Astrocyte (in vitro differentiated cells and primary cell): ENCODE data around the gene C1orf174. TPM values are rescaled to one million over a fixed set of nuclear protein-coding genes. Genes with fewer than 3 reads are reported as not detected.

Experiments
- DNase-seq: peaks from one replicate; pipeline ENCODE4 v3.0.0-alpha.2; 2010; ENCODE audit warnings: low read depth
- FAIRE-seq: peaks from 2 replicates; lab custom pipeline; 2011; peaks lifted over from hg19 to GRCh38; lab: Jason Lieb, UNC
- H2AFZ ChIP-seq: 2 replicates; pipeline ENCODE4 v1.6.0; 2012; ENCODE audit warnings: low read depth, low read length, inconsistent platforms
- H3K27ac ChIP-seq: 2 replicates; pipeline ENCODE4 v1.5.1; 2011; ENCODE audit warnings: low read depth, low read length, inconsistent platforms
- H3K27me3 ChIP-seq: 2 replicates; pipeline ENCODE4 v1.6.0; 2011; ENCODE audit warnings: low read length, inconsistent platforms; ENCODE audit not compliant: insufficient read depth
- H3K36me3 ChIP-seq: 2 replicates; pipeline ENCODE4 v1.5.1; 2011; ENCODE audit warnings: low read length, inconsistent platforms; ENCODE audit not compliant: insufficient read depth
- H3K4me1 ChIP-seq: 2 replicates; pipeline ENCODE4 v1.5.1; 2011; ENCODE audit warnings: low read length, inconsistent platforms; ENCODE audit not compliant: insufficient read depth
- H3K4me2 ChIP-seq: 2 replicates; pipeline ENCODE4 v1.6.0; 2012; ENCODE audit warnings: low read length, inconsistent platforms
- H3K4me3 ChIP-seq: 2 replicates; pipeline ENCODE4 v1.5.1; 2011; ENCODE audit warnings: low read depth, mild to moderate bottlenecking, low read length, inconsistent platforms; ENCODE audit not compliant: insufficient read depth
- H3K79me2 ChIP-seq: 2 replicates; pipeline ENCODE4 v1.6.0; 2012; ENCODE audit warnings: mild to moderate bottlenecking, low read length, inconsistent platforms; ENCODE audit not compliant: insufficient read depth
- H3K9ac ChIP-seq: 2 replicates; pipeline ENCODE4 v1.6.0; 2012; ENCODE audit warnings: mild to moderate bottlenecking, low read length, inconsistent platforms
- H3K9me3 ChIP-seq: 2 replicates; pipeline ENCODE4 v1.5.1; 2012; ENCODE audit warnings: low read depth, mild to moderate bottlenecking, low read length, inconsistent platforms; ENCODE audit not compliant: insufficient read depth
- H4K20me1 ChIP-seq: 2 replicates; pipeline ENCODE4 v1.6.0; 2012; ENCODE audit warnings: low read length, inconsistent platforms; ENCODE audit not compliant: insufficient read depth
- H3K27ac Mint-ChIP-seq: one replicate; pipeline ENCODE4 v1.8.0; 2021; ENCODE audit warnings: mild to moderate bottlenecking, mixed read lengths; ENCODE audit not compliant: unreplicated experiment
- H3K27me3 Mint-ChIP-seq: one replicate; pipeline ENCODE4 v1.8.0; 2021; ENCODE audit warnings: low read depth, mixed read lengths; ENCODE audit not compliant: unreplicated experiment
- H3K36me3 Mint-ChIP-seq: one replicate; pipeline ENCODE4 v1.8.0; 2021; ENCODE audit warnings: low read depth, mixed read lengths; ENCODE audit not compliant: unreplicated experiment
- H3K4me1 Mint-ChIP-seq: one replicate; pipeline ENCODE4 v1.8.0; 2021; ENCODE audit warnings: low read depth, mixed read lengths; ENCODE audit not compliant: unreplicated experiment
- H3K4me3 Mint-ChIP-seq: one replicate; pipeline ENCODE4 v1.8.0; 2021; ENCODE audit warnings: mild to moderate bottlenecking, moderate library complexity, mixed read lengths; ENCODE audit not compliant: unreplicated experiment
- H3K9me3 Mint-ChIP-seq: one replicate; pipeline ENCODE4 v1.8.0; 2021; ENCODE audit warnings: mild to moderate bottlenecking, mixed read lengths; ENCODE audit not compliant: unreplicated experiment
- EZH2 ChIP-seq: IDR thresholded peaks from 2 replicates; pipeline ENCODE4 v1.6.1; 2012; ENCODE audit warnings: mild to moderate bottlenecking, low read length, inconsistent platforms; ENCODE audit not compliant: insufficient read depth
- total RNA-seq: library from RNA; stranded (reverse); gene quantifications from 2 replicates; pipeline ENCODE4 v1.2.1, GENCODE V29; 2021
- TF ChIP-seq, protein P1 (sequence below): IDR thresholded peaks from 2 replicates; pipeline ENCODE4 v1.5.1; 2011; ENCODE audit warnings: low read depth, mild to moderate bottlenecking, inconsistent platforms, low read length, moderate library complexity; ENCODE audit not compliant: insufficient read depth

The C1orf174 gene
- total RNA-seq, 1 donor from 2014 or later: 26.1 TPM

DNA sequence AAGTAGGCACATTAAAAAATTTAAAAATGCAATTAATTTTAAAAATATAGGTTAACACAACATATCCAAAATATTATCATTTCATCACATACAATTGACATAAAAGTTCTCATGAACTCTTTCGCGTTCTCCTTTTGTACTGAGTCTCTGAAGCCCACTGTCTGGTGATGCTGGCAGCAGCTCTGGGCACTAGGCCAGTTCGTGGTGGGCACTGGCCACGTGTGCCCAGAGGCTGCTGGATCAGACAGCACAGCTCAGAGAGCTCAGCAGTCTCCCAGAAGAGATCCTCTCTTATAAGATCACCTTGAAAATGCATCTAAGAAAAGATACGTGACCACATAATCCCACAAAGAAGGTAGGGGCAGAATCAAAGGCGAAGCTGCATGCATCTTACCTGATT lies 53.0 kb downstream of the C1orf174 start:
- no peaks in the 10 kb centered on the region for H3K9me3 Mint-ChIP-seq
- Histone ChIP-seq H3K9me3 (no peaks in the 10 kb centered on the region), H3K79me2 (peaks cover under 1% of the 10 kb centered on the region), H2AFZ (no peak overlapping the region), H3K4me3 (no peak overlapping the region), H3K36me3 (peaks cover 4% of the 10 kb centered on the region), H3K4me2 (no peak overlapping the region), H4K20me1 (no peaks in the 10 kb centered on the region), H3K4me1 (no peaks in the 10 kb centered on the region), H3K9ac (no peak overlapping the region), H3K27me3 (no peaks in the 10 kb centered on the region), H3K27ac (no peak overlapping the region)
- H3K4me3 Mint-ChIP-seq: no peak overlapping the region
- H3K4me1 Mint-ChIP-seq: no peaks in the 10 kb centered on the region
- FAIRE-seq: no peak
- H3K27ac Mint-ChIP-seq: no peak overlapping the region
- TF ChIP-seq, protein P1, sequence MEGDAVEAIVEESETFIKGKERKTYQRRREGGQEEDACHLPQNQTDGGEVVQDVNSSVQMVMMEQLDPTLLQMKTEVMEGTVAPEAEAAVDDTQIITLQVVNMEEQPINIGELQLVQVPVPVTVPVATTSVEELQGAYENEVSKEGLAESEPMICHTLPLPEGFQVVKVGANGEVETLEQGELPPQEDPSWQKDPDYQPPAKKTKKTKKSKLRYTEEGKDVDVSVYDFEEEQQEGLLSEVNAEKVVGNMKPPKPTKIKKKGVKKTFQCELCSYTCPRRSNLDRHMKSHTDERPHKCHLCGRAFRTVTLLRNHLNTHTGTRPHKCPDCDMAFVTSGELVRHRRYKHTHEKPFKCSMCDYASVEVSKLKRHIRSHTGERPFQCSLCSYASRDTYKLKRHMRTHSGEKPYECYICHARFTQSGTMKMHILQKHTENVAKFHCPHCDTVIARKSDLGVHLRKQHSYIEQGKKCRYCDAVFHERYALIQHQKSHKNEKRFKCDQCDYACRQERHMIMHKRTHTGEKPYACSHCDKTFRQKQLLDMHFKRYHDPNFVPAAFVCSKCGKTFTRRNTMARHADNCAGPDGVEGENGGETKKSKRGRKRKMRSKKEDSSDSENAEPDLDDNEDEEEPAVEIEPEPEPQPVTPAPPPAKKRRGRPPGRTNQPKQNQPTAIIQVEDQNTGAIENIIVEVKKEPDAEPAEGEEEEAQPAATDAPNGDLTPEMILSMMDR: no peak
- no peak for TF ChIP-seq EZH2
- no peak for DNase-seq
- H3K27me3 Mint-ChIP-seq: no peaks in the 10 kb centered on the region
- peaks cover 6% of the 10 kb centered on the region for H3K36me3 Mint-ChIP-seq

DNA sequence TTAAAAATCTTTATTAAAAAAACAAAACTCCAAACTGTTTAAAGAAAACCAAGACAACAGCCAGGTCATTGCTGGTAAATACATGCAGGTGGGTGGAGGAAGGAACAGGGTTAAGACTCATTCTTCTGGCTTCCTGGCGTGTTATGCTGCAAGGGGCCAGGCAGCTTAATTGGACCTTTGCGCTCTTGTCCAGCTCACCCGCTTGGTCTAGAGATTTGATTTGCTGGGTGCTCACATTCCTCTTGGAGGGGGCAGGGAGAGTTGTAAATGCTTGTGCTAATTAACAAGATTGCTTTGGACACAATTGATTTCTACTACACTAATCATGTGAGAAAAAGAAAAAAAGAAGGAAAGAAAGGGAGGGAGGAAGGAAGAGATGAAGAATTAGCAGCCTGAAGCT lies 53.5 kb downstream of the C1orf174 start:
- TF ChIP-seq, protein P1: no peak
- TF ChIP-seq EZH2: no peak
- DNase-seq: no peak
- H2AFZ ChIP-seq: no peak overlapping the region
- H3K4me2 ChIP-seq: no peak overlapping the region
- Mint-ChIP-seq H3K27ac (no peak overlapping the region), H3K4me1 (no peaks in the 10 kb centered on the region), H3K27me3 (no peaks in the 10 kb centered on the region), H3K36me3 (peaks cover 6% of the 10 kb centered on the region), H3K9me3 (no peaks in the 10 kb centered on the region), H3K4me3 (no peak overlapping the region)
- no peaks in the 10 kb centered on the region for H3K27me3 ChIP-seq
- H3K79me2 ChIP-seq: no peaks in the 10 kb centered on the region
- no peaks in the 10 kb centered on the region for H4K20me1 ChIP-seq
- H3K36me3 ChIP-seq: peaks cover 4% of the 10 kb centered on the region
- no peaks in the 10 kb centered on the region for H3K9me3 ChIP-seq
- H3K4me3 ChIP-seq: no peak overlapping the region
- H3K4me1 ChIP-seq: no peaks in the 10 kb centered on the region
- H3K27ac ChIP-seq: no peak overlapping the region
- no peak for FAIRE-seq
- no peak overlapping the region for H3K9ac ChIP-seq

- FAIRE-seq (no peak), DNase-seq (no peak)
- no peaks in the 10 kb centered on the region for H3K79me2 ChIP-seq
- H3K36me3 ChIP-seq: peaks cover 8% of the 10 kb centered on the region
- peaks cover 19% of the 10 kb centered on the region for H3K36me3 Mint-ChIP-seq
- H3K4me1 ChIP-seq: no peaks in the 10 kb centered on the region
- no peaks in the 10 kb centered on the region for H3K4me1 Mint-ChIP-seq
- H3K4me2 ChIP-seq: no peak overlapping the region
- H3K4me3 ChIP-seq: no peak overlapping the region
- no peaks in the 10 kb centered on the region for H3K27me3 ChIP-seq
- H2AFZ ChIP-seq: no peak overlapping the region
- no peak overlapping the region for H3K27ac Mint-ChIP-seq
- no peaks in the 10 kb centered on the region for H4K20me1 ChIP-seq
- H3K27me3 Mint-ChIP-seq: no peaks in the 10 kb centered on the region
- H3K9me3 Mint-ChIP-seq: no peaks in the 10 kb centered on the region
- no peak for TF ChIP-seq EZH2
- TF ChIP-seq, protein P1: no peak
- no peaks in the 10 kb centered on the region for H3K9me3 ChIP-seq
- H3K4me3 Mint-ChIP-seq: no peak overlapping the region
- no peak overlapping the region for H3K27ac ChIP-seq
- no peak overlapping the region for H3K9ac ChIP-seq
Measured at GRCh38 chr1:3842912-3843311, 57.2 kb downstream of the C1orf174 start.
